GM23248 (cell line): ENCODE measurements around the gene GEMIN7.

Source experiments
- EZH2 ChIP-seq: fragments of 200-600 bp; sonication (generic); IDR thresholded peaks from 2 replicates; pipeline ENCODE4 v1.6.1; 2018; ENCODE audit warnings: antibody characterized with exemption, mild to moderate bottlenecking; ENCODE audit not compliant: insufficient read depth, poor library complexity, severe bottlenecking
- EZH2phosphoT487 ChIP-seq: fragments of 200-600 bp; sonication (generic); IDR thresholded peaks from 2 replicates; pipeline ENCODE4 v1.6.1; 2018; ENCODE audit warnings: antibody characterized with exemption, moderate library complexity, mild to moderate bottlenecking, low read depth; ENCODE audit not compliant: insufficient read depth

DNA sequence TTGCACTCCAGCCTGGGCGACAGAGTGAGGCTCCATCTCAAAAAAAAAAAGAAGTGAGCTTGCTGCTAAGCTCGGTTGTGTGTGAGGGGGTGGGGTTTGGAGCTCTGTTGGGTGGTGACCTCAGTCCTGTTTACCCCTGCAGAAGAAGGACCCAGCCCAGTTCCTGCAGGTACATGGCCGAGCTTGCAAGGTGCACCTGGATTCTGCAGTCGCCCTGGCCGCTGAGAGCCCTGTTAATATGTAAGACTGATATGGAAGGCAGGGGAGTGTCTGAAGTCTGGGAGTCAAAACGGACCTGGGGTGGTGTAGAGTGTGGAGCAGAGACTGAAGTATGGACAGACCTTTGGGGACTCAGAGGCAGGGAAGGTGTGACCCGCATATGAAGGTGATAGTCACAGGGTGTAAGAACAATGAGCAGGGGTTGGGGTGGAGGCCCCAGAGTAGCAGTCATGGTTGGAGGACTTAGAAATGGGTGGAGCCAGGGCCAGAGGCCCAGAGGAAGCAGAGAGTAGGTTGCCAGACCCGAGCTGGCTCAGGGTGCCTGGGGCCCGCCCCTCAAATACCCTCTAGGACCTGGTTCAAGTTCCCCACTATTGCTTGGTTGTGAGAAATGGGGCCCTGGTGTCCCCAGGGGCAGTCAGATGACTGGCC lies 27.0 kb upstream of the GEMIN7 start:
- TF ChIP-seq EZH2, result no peak
- TF ChIP-seq EZH2phosphoT487, result no peak
